ENCODE measurements around the gene DLX2. TPM values are rescaled to one million over a fixed set of nuclear protein-coding genes. Genes with fewer than 3 reads are reported as not detected.

DLX2 gene
- total RNA-seq, 1 experiment from 2014 or later, result 4.4 TPM

GRCh38 chr2:172129404-172129803 is 26.7 kb upstream of the DLX2 start:
- Histone ChIP-seq H3K4me3 (ENCODE audit: low read depth in 2 of 2, low read length in 2 of 2) (no peak overlapping the region), H3K27ac (ENCODE audit: low read length) (no peak overlapping the region), H3K4me1 (ENCODE audit: control insufficient read depth, insufficient read depth, low read length) (no peaks in the 10 kb centered on the region), H3K9me3 (ENCODE audit: control insufficient read depth, insufficient read depth, low read depth, low read length) (no peaks in the 10 kb centered on the region), H3K27me3 (ENCODE audit: control insufficient read depth, insufficient read depth, low read length) (no peaks in the 10 kb centered on the region), H3K36me3 (ENCODE audit: control insufficient read depth, insufficient read depth, low read length) (no peaks in the 10 kb centered on the region)
- POLR2A ChIA-PET, result interaction anchor here (0.6 kb wide), 1 partner anchor 11 kb away, joined by 6 read pairs; no protein-coding TSS in a partner anchor
- TF ChIP-seq TCF7L2 (IDR thresholded peaks at IDR 0.05; ENCODE audit: low read depth, low read length), result no peak
- TF ChIP-seq CTCF (IDR thresholded peaks at IDR 0.05), result no peak
- no peak for TF ChIP-seq SIN3A (IDR thresholded peaks at IDR 0.05; ENCODE audit: borderline replicate concordance, insufficient read depth, low read depth, low read length)
- TF ChIP-seq REST (IDR thresholded peaks at IDR 0.05; ENCODE audit: insufficient read depth in 1 of 2, low read depth in 2 of 2, low read length in 1 of 2), result no peak
- no peak for TF ChIP-seq POLR2AphosphoS5 (IDR thresholded peaks at IDR 0.05; ENCODE audit: low read depth, low read length)
- in situ Hi-C loops (cut with HindIII; ENCODE audit: low pct_unique_long_range_greater_than_20kb, low sequenced_read_pairs), result no loop called here
- ATAC-seq (no peak), DNase-seq (ENCODE audit: low read depth, low spot score) (no peak)
- BruUV-seq (replicated peaks), result no TSS peak
- CTCF ChIA-PET, result interaction anchor here (0.6 kb wide), 1 partner anchor 426 kb away, joined by 7 read pairs; no protein-coding TSS in a partner anchor
- intact Hi-C loops (cut with micrococcal nuclease; ENCODE audit: unreplicated experiment), result no loop called here

GRCh38 chr2:172128484-172128883 is 25.8 kb upstream of the DLX2 start:
- intact Hi-C loops (cut with micrococcal nuclease; ENCODE audit: unreplicated experiment), result no loop called here
- H3K4me3 ChIP-seq (ENCODE audit: low read depth in 2 of 2, low read length in 2 of 2), result no peak overlapping the region
- no peaks in the 10 kb centered on the region for H3K4me1 ChIP-seq (ENCODE audit: control insufficient read depth, insufficient read depth, low read length)
- CTCF ChIA-PET, result interaction anchor here (0.5 to 0.7 kb wide), 2 partner anchors 75 to 296 kb away, joined by 5 to 7 read pairs; no protein-coding TSS in a partner anchor
- no peaks in the 10 kb centered on the region for H3K27me3 ChIP-seq (ENCODE audit: control insufficient read depth, insufficient read depth, low read length)
- no peak for TF ChIP-seq CTCF (IDR thresholded peaks at IDR 0.05)
- no peak for TF ChIP-seq POLR2AphosphoS5 (IDR thresholded peaks at IDR 0.05; ENCODE audit: low read depth, low read length)
- TF ChIP-seq SIN3A (IDR thresholded peaks at IDR 0.05; ENCODE audit: borderline replicate concordance, insufficient read depth, low read depth, low read length), result no peak
- TF ChIP-seq REST (IDR thresholded peaks at IDR 0.05; ENCODE audit: insufficient read depth in 1 of 2, low read depth in 2 of 2, low read length in 1 of 2), result no peak
- TF ChIP-seq TCF7L2 (IDR thresholded peaks at IDR 0.05; ENCODE audit: low read depth, low read length), result no peak
- DNase-seq (ENCODE audit: low read depth, low spot score) (no peak), ATAC-seq (no peak)
- no peak overlapping the region for H3K27ac ChIP-seq (ENCODE audit: low read length)
- H3K36me3 ChIP-seq (ENCODE audit: control insufficient read depth, insufficient read depth, low read length), result no peaks in the 10 kb centered on the region
- BruUV-seq (replicated peaks), result no TSS peak
- in situ Hi-C loops (cut with HindIII; ENCODE audit: low pct_unique_long_range_greater_than_20kb, low sequenced_read_pairs), result no loop called here
- H3K9me3 ChIP-seq (ENCODE audit: control insufficient read depth, insufficient read depth, low read depth, low read length), result no peaks in the 10 kb centered on the region
- POLR2A ChIA-PET, result interaction anchor here (0.6 to 0.7 kb wide), 2 partner anchors 29 to 191 kb away, joined by 8 to 13 read pairs; no protein-coding TSS in a partner anchor
